HEK293 (cell line): ENCODE measurements around the gene LMNA.

Experiments
- AEBP2 ChIP-seq: fragments of 450-650 bp; formaldehyde crosslinking; IDR thresholded peaks from 2 replicates; pipeline ENCODE4 v1.5.1; 2016; ENCODE audit warnings: missing biosample characterization, missing genetic modification characterization, borderline replicate concordance
- ATF2 ChIP-seq: fragments of 450-650 bp; formaldehyde crosslinking; IDR thresholded peaks from 2 replicates; pipeline ENCODE4 v1.5.1; 2016; ENCODE audit warnings: missing biosample characterization, missing genetic modification characterization, low read depth
- GLIS1 ChIP-seq: fragments of 450-650 bp; formaldehyde crosslinking; IDR thresholded peaks from 2 replicates; pipeline ENCODE4 v1.5.1; 2016; ENCODE audit warnings: missing biosample characterization, missing genetic modification characterization
- HOXA7 ChIP-seq: sonication (generic); formaldehyde crosslinking; IDR thresholded peaks from 2 replicates; pipeline ENCODE4 v1.8.1; 2022; ENCODE audit warnings: missing genetic modification reagents, borderline replicate concordance
- HOXD13 ChIP-seq: sonication (generic); formaldehyde crosslinking; IDR thresholded peaks from 2 replicates; pipeline ENCODE4 v1.8.0; 2022; ENCODE audit warnings: missing genetic modification reagents, borderline replicate concordance
- IKZF3 ChIP-seq: fragments of 450-650 bp; IDR thresholded peaks from 2 replicates; pipeline ENCODE4 v1.5.0; 2018; ENCODE audit warnings: missing biosample characterization, mild to moderate bottlenecking, missing genetic modification characterization, moderate library complexity
- KLF10 ChIP-seq: fragments of 450-650 bp; IDR thresholded peaks from 2 replicates; pipeline ENCODE4 v1.5.1; 2018; ENCODE audit warnings: missing biosample characterization, mild to moderate bottlenecking, missing genetic modification characterization
- MZF1 ChIP-seq: fragments of 450-650 bp; formaldehyde crosslinking; IDR thresholded peaks from 2 replicates; pipeline ENCODE4 v1.5.1; 2017; ENCODE audit warnings: missing biosample characterization, missing genetic modification characterization, borderline replicate concordance
- SCRT1 ChIP-seq: fragments of 450-650 bp; formaldehyde crosslinking; IDR thresholded peaks from 2 replicates; pipeline ENCODE4 v1.5.1; 2016; ENCODE audit warnings: missing biosample characterization, missing genetic modification characterization, borderline replicate concordance
- SETDB1 ChIP-seq: IDR thresholded peaks from one replicate; pipeline ENCODE4 v1.6.1; 2017; ENCODE audit warnings: mild to moderate bottlenecking, low read length, moderate library complexity, mixed read lengths; ENCODE audit not compliant: insufficient read length
- SP3 ChIP-seq: fragments of 450-650 bp; formaldehyde crosslinking; IDR thresholded peaks from 2 replicates; pipeline ENCODE4 v1.5.1; 2016; ENCODE audit warnings: missing biosample characterization, missing genetic modification characterization
- ZBTB8A ChIP-seq: fragments of 450-650 bp; formaldehyde crosslinking; IDR thresholded peaks from 2 replicates; pipeline ENCODE4 v1.5.1; 2016; ENCODE audit warnings: missing biosample characterization, missing genetic modification characterization
- ZEB2 ChIP-seq: fragments of 450-650 bp; formaldehyde crosslinking; IDR thresholded peaks from 2 replicates; pipeline ENCODE4 v1.5.1; 2016; ENCODE audit warnings: missing biosample characterization, missing genetic modification characterization
- ZFP41 ChIP-seq: fragments of 450-650 bp; formaldehyde crosslinking; IDR thresholded peaks from 2 replicates; pipeline ENCODE4 v1.5.1; 2016; ENCODE audit warnings: missing biosample characterization, missing genetic modification characterization, borderline replicate concordance
- ZFP69B ChIP-seq: fragments of 450-650 bp; formaldehyde crosslinking; IDR thresholded peaks from 2 replicates; pipeline ENCODE4 v1.5.1; 2016; ENCODE audit warnings: missing biosample characterization, missing genetic modification characterization
- ZIC2 ChIP-seq: fragments of 450-650 bp; formaldehyde crosslinking; IDR thresholded peaks from 2 replicates; pipeline ENCODE4 v1.5.1; 2016; ENCODE audit warnings: missing biosample characterization, missing genetic modification characterization
- ZNF175 ChIP-seq: fragments of 450-650 bp; formaldehyde crosslinking; IDR thresholded peaks from 2 replicates; pipeline ENCODE4 v1.5.1; 2016; ENCODE audit warnings: missing biosample characterization, missing genetic modification characterization
- ZNF211 ChIP-seq: fragments of 450-650 bp; formaldehyde crosslinking; IDR thresholded peaks from 2 replicates; pipeline ENCODE4 v1.5.1; 2016; ENCODE audit warnings: low read depth, missing biosample characterization, missing genetic modification characterization
- ZNF292 ChIP-seq: fragments of 450-650 bp; formaldehyde crosslinking; IDR thresholded peaks from 2 replicates; pipeline ENCODE4 v1.5.1; 2016; ENCODE audit warnings: low read depth, missing biosample characterization, missing genetic modification characterization, borderline replicate concordance
- ZNF324 ChIP-seq: fragments of 450-650 bp; formaldehyde crosslinking; IDR thresholded peaks from 2 replicates; pipeline ENCODE4 v1.5.1; 2016; ENCODE audit warnings: missing biosample characterization, missing genetic modification characterization
- ZNF354C ChIP-seq: fragments of 450-650 bp; formaldehyde crosslinking; IDR thresholded peaks from 2 replicates; pipeline ENCODE4 v1.5.1; 2016; ENCODE audit warnings: missing biosample characterization, missing genetic modification characterization, low read depth, borderline replicate concordance
- ZNF423 ChIP-seq: fragments of 450-650 bp; formaldehyde crosslinking; IDR thresholded peaks from 2 replicates; pipeline ENCODE4 v1.5.1; 2016; ENCODE audit warnings: missing biosample characterization, missing genetic modification characterization
- ZNF433 ChIP-seq: fragments of 450-650 bp; formaldehyde crosslinking; IDR thresholded peaks from 2 replicates; pipeline ENCODE4 v1.5.1; 2016; ENCODE audit warnings: missing biosample characterization, missing genetic modification characterization, low read depth
- ZNF518A ChIP-seq: fragments of 450-650 bp; formaldehyde crosslinking; conservative IDR thresholded peaks from 2 replicates; pipeline ENCODE4 v1.5.1; 2016; ENCODE audit warnings: low read depth, missing biosample characterization, missing genetic modification characterization
- ZNF555 ChIP-seq: fragments of 450-650 bp; formaldehyde crosslinking; conservative IDR thresholded peaks from 2 replicates; pipeline ENCODE4 v1.5.1; 2017; ENCODE audit warnings: missing biosample characterization, mild to moderate bottlenecking, missing genetic modification characterization, inconsistent platforms
- ZNF629 ChIP-seq: fragments of 450-650 bp; formaldehyde crosslinking; IDR thresholded peaks from 2 replicates; pipeline ENCODE4 v1.5.1; 2017; ENCODE audit warnings: missing biosample characterization, missing genetic modification characterization
- ZNF660 ChIP-seq: fragments of 450-650 bp; IDR thresholded peaks from 2 replicates; pipeline ENCODE4 v1.5.1; 2018; ENCODE audit warnings: missing biosample characterization, mild to moderate bottlenecking, missing genetic modification characterization
- ZNF777 ChIP-seq: fragments of 450-650 bp; formaldehyde crosslinking; IDR thresholded peaks from 2 replicates; pipeline ENCODE4 v1.5.1; 2017; ENCODE audit warnings: missing biosample characterization, missing genetic modification characterization, borderline replicate concordance
- TF ChIP-seq, protein P1 (sequence below): fragments of 450-650 bp; formaldehyde crosslinking; IDR thresholded peaks from 2 replicates; pipeline ENCODE4 v1.5.1; 2017; ENCODE audit warnings: missing biosample characterization, missing genetic modification characterization

Gene LMNA

DNA sequence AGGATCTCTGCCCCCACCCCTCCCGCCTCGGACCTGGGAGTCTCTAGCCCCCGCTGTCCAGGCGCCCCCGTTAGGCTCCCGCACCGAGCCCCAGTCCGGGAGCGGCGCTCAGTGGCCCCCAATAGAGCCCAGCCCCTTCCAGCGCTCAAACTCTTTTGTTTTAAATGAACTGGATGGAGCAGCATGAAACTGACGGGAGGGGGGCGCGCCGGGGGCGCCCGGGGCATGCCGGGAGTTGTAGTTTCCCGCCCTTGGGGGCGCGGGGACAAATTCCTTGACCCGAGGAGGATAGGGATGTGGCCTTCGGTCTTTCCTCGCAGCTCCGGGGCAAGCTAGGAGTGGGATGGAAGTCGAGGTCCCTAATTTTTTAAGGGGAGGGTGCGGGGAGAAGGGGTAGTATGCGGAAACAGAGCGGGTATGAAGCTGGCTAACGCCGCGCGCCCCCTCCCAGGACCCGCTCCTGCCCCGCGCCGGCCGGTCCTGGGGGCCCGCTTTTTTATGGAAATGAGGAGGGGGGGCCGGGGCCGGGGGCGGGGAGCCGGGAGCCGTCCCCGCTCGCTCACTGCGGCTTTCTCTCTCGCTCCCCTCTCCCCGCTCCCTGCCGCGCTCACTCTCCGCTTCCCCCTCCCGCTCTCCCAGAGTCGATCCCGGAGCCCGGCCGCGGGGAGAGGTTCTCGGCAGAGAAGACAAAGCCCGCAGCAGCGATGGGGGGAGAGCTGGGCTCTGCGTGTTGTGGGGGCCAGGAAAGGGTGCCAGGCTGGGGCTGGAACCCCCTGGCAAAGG is 32.0 kb upstream of the LMNA start, which contains the start of gene MEX3A (continued):
- TF ChIP-seq ZNF324 (no peak), ZFP69B (peak; percentile 47; the same call in 1 of the 2 replicates), ZNF518A (tag by site-specific recombination) (0 out of 2 replicates have a peak, but pooled peaks have one; percentile 19), ZNF292 (no peak), ZNF354C (tag by site-specific recombination) (no peak), MZF1 (tag by site-specific recombination) (no peak), ZNF175 (tag by site-specific recombination) (no peak), IKZF3 (tag by site-specific recombination) (peak; percentile 56), KLF10 (tag by site-specific recombination) (peak; percentile 87), ZNF629 (tag by site-specific recombination) (peak; percentile 5; the same call in 1 of the 2 replicates), ZFP41 (tag by site-specific recombination) (no peak), AEBP2 (tag by site-specific recombination) (no peak), ZNF423 (no peak), ZEB2 (tag by site-specific recombination) (0 out of 2 replicates have a peak, but pooled peaks have one; percentile 48), ZNF555 (no peak), GLIS1 (tag by site-specific recombination) (peak; percentile 65), ZIC2 (peak; percentile 46), ZBTB8A (tag by site-specific recombination) (0 out of 2 replicates have a peak, but pooled peaks have one; percentile 14), SETDB1 (no peak), ZNF433 (tag by site-specific recombination) (no peak), ZNF211 (tag by site-specific recombination) (no peak), ZNF660 (tag by site-specific recombination) (peak; percentile 69; the same call in 1 of the 2 replicates), ZNF777 (no peak), ATF2 (tag by site-specific recombination) (no peak), HOXD13 (CRISPR knock-in tag) (no peak), HOXA7 (CRISPR knock-in tag) (no peak), SP3 (peak; percentile 71), SCRT1 (tag by site-specific recombination) (no peak)
- TF ChIP-seq, protein P1, sequence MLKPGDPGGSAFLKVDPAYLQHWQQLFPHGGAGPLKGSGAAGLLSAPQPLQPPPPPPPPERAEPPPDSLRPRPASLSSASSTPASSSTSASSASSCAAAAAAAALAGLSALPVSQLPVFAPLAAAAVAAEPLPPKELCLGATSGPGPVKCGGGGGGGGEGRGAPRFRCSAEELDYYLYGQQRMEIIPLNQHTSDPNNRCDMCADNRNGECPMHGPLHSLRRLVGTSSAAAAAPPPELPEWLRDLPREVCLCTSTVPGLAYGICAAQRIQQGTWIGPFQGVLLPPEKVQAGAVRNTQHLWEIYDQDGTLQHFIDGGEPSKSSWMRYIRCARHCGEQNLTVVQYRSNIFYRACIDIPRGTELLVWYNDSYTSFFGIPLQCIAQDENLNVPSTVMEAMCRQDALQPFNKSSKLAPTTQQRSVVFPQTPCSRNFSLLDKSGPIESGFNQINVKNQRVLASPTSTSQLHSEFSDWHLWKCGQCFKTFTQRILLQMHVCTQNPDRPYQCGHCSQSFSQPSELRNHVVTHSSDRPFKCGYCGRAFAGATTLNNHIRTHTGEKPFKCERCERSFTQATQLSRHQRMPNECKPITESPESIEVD (tag by site-specific recombination): no peak
